Measurements from ENCODE around the gene KIF3C.

- TF ChIP-seq EZH2 (IDR thresholded peaks at IDR 0.05; ENCODE audit: insufficient read depth, poor library complexity, severe bottlenecking) (no peak), EZH2phosphoT487 (IDR thresholded peaks at IDR 0.05; ENCODE audit: insufficient read depth, low read depth) (no peak)
Observed at GRCh38 chr2:25936889-25937545, 45.3 kb downstream of the KIF3C start.

All from GM23248 (cell line).